AG09319 (cell line): ENCODE measurements around the gene NOS1AP.

Experiments
- DNase-seq: peaks from one replicate; pipeline ENCODE4 v3.0.0-alpha.2; 2010; ENCODE audit warnings: low read depth; ENCODE audit errors: extremely low read depth
- CTCF ChIP-seq: IDR thresholded peaks from 2 replicates; pipeline ENCODE4 v1.5.1; 2011; ENCODE audit warnings: low read depth, mild to moderate bottlenecking, inconsistent platforms, low read length, moderate library complexity

NOS1AP gene

GRCh38 chr1:162328512-162328911 is 259.0 kb downstream of the NOS1AP start:
- DNase-seq, result no peak
- no peak for TF ChIP-seq CTCF

- DNase-seq, result no peak
- TF ChIP-seq CTCF, result no peak
Observed at GRCh38 chr1:162329826-162330225, 260.3 kb downstream of the NOS1AP start.

- TF ChIP-seq CTCF, result no peak
- DNase-seq, result no peak
Observed at GRCh38 chr1:162333991-162334390, 264.5 kb downstream of the NOS1AP start.

GRCh38 chr1:162335126-162335525 is 265.6 kb downstream of the NOS1AP start:
- no peak for TF ChIP-seq CTCF
- no peak for DNase-seq

- no peak for TF ChIP-seq CTCF
- no peak for DNase-seq
Observed at GRCh38 chr1:162336621-162337285, 267.3 kb downstream of the NOS1AP start.

- DNase-seq, result no peak
- TF ChIP-seq CTCF, result no peak
Observed at GRCh38 chr1:162342452-162342983, 273.0 kb downstream of the NOS1AP start.

- no peak for TF ChIP-seq CTCF
- no peak for DNase-seq
Observed at GRCh38 chr1:162343470-162343869, 274.0 kb downstream of the NOS1AP start.
